GM12872 (cell line): Measurements from ENCODE around the gene GOSR1.

ENCODE experiments used
- CTCF ChIP-seq: IDR thresholded peaks from 3 replicates; pipeline ENCODE4 v1.5.1; 2011; ENCODE audit warnings: low read depth, mild to moderate bottlenecking, low read length, moderate library complexity; ENCODE audit not compliant: insufficient read depth

The GOSR1 gene

GRCh38 chr17:30521766-30522165 lies 44.6 kb downstream of the GOSR1 start:
- TF ChIP-seq CTCF = no peak

GRCh38 chr17:30524847-30525246 lies 47.6 kb downstream of the GOSR1 start:
- no peak for TF ChIP-seq CTCF

- TF ChIP-seq CTCF = no peak
Observed at GRCh38 chr17:30526401-30526800, 49.2 kb downstream of the GOSR1 start.

GRCh38 chr17:30530346-30531025 lies 53.3 kb downstream of the GOSR1 start:
- no peak for TF ChIP-seq CTCF

GRCh38 chr17:30532871-30533270 lies 55.7 kb downstream of the GOSR1 start:
- no peak for TF ChIP-seq CTCF

- no peak for TF ChIP-seq CTCF
Observed at GRCh38 chr17:30534298-30534697, 57.1 kb downstream of the GOSR1 start.

- no peak for TF ChIP-seq CTCF
Observed at GRCh38 chr17:30534938-30535921, 58.0 kb downstream of the GOSR1 start.
